ENCODE data around the gene ACOXL.

Gene ACOXL

DNA sequence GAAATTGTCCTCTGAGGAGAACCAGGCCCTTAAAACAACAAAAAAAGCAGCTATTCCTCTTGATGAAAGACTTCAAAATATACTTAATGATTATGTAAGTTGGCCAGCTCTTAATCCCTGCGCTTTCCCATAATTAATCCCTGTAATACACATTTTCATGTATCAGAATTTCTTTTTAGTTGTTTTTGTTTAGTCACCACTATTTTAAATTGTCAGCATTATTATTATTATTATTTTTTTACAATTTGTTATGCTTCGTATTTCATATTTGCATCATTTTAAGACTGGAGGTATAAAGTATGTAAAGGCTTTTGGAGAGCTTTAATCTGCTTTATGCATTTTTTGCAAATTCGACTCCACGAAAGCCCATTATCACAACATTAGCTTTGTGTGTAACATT lies 152.9 kb downstream of the ACOXL start:
- Mint-ChIP-seq H3K27me3 (peaks cover 13% of the 10 kb centered on the region), H3K9me3 (peaks cover 4% of the 10 kb centered on the region), H3K4me1 (no peaks in the 10 kb centered on the region), H3K4me3 (no peak overlapping the region), H3K36me3 (peaks cover 5% of the 10 kb centered on the region), H3K27ac (no peak overlapping the region)
- no peak for ATAC-seq

DNA sequence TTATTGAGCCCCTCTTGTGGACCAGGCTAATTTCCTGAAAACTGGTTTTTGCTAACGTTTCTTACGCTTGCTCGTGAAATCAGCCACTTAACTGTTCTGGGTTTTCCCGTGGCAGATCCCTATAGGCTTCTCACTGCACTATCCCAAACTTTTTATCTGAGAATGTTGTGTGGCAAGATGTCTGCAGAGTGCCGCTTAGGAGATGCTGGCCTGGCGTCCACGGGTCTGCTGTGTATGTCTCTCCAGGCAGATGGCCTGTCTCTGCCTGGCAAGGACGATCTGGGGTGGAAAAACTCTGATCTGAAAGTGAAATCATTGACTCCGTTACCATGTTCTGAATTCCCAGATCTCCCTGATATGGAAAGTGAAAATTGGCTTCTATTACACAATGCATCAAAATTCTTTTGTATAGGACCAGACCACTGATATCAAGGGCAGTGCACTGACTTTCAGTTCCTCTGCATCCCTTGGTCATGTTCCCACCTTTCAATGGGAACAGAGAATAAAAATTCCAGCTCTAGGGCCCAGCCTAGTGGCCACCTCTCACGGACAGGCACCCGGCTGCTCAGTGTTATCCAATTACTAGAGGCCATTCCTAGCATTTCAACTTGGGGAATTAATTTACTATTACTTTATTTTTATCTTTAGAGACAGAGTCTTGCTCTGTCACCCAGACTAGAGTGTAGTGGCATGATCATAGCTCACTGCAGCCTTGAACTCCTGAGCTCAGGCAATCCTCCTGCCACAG lies 154.6 kb downstream of the ACOXL start:
- Mint-ChIP-seq H3K9me3 (no peaks in the 10 kb centered on the region), H3K27ac (no peak overlapping the region), H3K4me3 (no peak overlapping the region), H3K36me3 (no peaks in the 10 kb centered on the region), H3K4me1 (no peaks in the 10 kb centered on the region), H3K27me3 (peaks cover 20% of the 10 kb centered on the region)
- no peak for ATAC-seq

DNA sequence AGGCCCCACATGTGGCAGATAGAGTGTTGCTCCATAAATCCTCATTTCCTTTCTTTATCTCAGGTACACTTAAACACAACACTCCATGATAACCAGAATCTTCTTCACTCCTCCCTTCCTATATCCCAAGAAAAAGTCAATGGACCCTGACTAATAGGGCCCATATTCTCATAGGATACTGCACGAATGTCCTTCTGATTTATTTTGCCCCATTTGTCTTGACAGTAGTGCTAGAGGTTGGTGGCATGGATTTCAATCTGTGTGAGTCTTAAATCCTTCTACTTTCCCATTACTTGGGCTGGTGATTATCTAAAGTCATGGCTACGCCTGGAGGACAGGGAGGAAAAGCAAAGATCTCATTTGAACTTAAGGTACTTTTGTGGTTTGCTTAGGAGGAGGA lies 156.0 kb downstream of the ACOXL start:
- Mint-ChIP-seq H3K27me3 (peaks cover 21% of the 10 kb centered on the region), H3K4me1 (no peaks in the 10 kb centered on the region), H3K27ac (no peak overlapping the region), H3K36me3 (no peaks in the 10 kb centered on the region), H3K9me3 (no peaks in the 10 kb centered on the region), H3K4me3 (no peak overlapping the region)
- no peak for ATAC-seq

DNA sequence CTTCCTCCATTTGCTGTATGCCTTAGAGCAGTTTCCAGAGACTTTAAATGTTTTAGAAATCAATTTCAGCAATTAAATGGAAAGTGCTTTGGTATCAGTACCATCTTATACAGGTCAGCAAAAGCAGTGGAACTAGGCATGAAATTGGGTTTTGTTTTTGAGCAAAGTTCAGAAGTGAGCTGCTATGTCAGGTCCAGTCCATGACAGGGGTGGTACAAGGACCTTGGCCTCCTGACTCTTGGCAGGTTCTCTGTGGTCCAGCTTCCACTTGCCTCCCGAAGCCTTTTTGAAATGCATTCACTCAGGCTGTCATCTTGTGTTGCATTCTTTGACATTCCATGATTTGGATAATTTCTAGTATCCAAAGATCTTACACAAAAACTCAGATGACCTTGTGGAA lies 159.3 kb downstream of the ACOXL start:
- no peak for ATAC-seq
- Mint-ChIP-seq H3K4me3 (no peak overlapping the region), H3K4me1 (no peaks in the 10 kb centered on the region), H3K27ac (no peak overlapping the region), H3K9me3 (peaks cover 3% of the 10 kb centered on the region), H3K36me3 (no peaks in the 10 kb centered on the region), H3K27me3 (peaks cover 49% of the 10 kb centered on the region)

DNA sequence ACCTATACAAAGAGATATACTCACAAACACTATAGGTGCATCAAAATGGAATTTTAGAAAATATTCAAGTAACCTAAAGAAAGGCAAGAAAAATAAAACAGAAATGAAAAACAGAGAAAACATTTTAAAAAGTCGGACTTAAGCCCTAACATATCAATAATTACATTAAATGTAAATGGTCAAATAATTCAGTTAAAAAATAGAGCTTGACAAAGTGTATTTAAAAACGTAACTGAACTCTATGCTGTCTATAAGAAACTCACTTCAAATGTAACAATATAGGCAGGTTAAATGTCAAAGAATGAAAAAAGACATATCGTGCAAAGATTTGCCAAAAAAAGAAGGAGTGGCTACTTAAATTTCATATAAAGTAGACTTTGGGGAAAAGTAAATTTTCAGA lies 163.9 kb downstream of the ACOXL start:
- Mint-ChIP-seq H3K4me1 (no peaks in the 10 kb centered on the region), H3K36me3 (no peaks in the 10 kb centered on the region), H3K27ac (no peak overlapping the region)

DNA sequence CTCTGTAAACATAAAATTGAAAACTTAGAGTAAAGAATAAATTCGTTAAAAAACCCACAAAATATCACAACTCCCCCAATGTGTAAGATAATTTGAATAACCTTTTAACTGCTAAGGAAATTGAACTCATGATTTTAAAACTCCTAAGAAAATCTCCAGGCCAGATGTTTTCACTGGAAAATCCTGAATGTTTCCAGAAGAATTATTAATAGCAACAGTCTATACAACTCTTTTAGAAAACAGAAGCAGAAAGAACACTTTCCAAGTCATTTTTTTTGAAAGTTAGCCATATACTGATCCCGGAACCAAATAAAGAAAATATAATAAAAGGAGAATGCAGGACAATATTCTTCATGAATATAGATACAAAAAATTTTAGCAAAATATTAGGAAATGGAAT lies 165.6 kb downstream of the ACOXL start:
- peaks cover 46% of the 10 kb centered on the region for H3K27me3 Mint-ChIP-seq
- ATAC-seq: no peak
- no peaks in the 10 kb centered on the region for H3K36me3 Mint-ChIP-seq
- peaks cover 3% of the 10 kb centered on the region for H3K9me3 Mint-ChIP-seq
- H3K4me3 Mint-ChIP-seq: no peak overlapping the region
- H3K4me1 Mint-ChIP-seq: no peaks in the 10 kb centered on the region
- no peak overlapping the region for H3K27ac Mint-ChIP-seq

More for the DNA sequence above, 163.9 kb downstream of the ACOXL start:
- H3K4me3 Mint-ChIP-seq: no peak overlapping the region
- peaks cover 35% of the 10 kb centered on the region for H3K27me3 Mint-ChIP-seq
- peaks cover 3% of the 10 kb centered on the region for H3K9me3 Mint-ChIP-seq
- no peak for ATAC-seq

DNA sequence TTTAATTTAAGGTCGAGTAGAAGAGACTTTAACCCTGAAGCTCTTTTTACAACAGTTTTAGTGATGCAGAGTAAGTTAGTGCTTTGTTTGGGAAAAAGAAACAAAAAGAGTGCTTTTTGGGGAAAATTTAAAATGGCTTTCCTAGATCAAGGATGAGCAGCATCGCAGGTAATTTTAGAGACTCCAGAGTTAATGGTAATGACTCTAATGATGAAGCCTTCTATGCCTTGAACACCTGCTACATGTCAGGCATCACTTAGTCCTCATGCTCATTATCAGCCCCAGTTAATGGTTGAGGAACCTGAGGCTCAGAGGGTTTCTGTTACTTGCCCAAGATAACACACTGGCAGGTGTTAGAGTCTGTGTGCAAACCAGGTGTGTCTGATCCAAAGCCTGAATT lies 167.8 kb downstream of the ACOXL start:
- Mint-ChIP-seq H3K27ac (no peak overlapping the region), H3K36me3 (no peaks in the 10 kb centered on the region), H3K4me1 (no peaks in the 10 kb centered on the region), H3K27me3 (peaks cover 50% of the 10 kb centered on the region), H3K4me3 (no peak overlapping the region), H3K9me3 (peaks cover 6% of the 10 kb centered on the region)
- no peak for ATAC-seq

DNA sequence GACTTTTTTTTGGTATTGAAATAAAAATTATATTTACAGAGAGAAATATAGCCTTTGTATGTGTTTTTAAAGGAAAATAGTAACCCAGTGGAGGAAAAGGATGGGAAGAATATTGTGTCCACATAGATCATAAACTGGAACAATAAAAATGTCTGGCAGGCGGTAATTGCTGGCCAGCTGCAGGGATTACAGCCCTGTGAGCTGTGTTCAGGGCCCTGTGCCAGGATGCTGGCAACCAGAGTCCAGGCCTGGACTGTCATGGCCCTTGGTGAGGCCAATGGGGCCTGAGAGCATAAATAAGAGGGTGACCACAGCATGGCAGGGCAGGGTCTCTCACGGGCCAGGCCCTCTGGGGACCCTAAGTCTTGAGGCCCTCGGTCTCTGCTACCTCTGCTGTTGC lies 171.2 kb downstream of the ACOXL start:
- H3K36me3 Mint-ChIP-seq: no peaks in the 10 kb centered on the region
- peaks cover 3% of the 10 kb centered on the region for H3K9me3 Mint-ChIP-seq
- no peak overlapping the region for H3K27ac Mint-ChIP-seq
- H3K4me3 Mint-ChIP-seq: no peak overlapping the region
- no peak for ATAC-seq
- no peaks in the 10 kb centered on the region for H3K4me1 Mint-ChIP-seq
- H3K27me3 Mint-ChIP-seq: peaks cover 38% of the 10 kb centered on the region

DNA sequence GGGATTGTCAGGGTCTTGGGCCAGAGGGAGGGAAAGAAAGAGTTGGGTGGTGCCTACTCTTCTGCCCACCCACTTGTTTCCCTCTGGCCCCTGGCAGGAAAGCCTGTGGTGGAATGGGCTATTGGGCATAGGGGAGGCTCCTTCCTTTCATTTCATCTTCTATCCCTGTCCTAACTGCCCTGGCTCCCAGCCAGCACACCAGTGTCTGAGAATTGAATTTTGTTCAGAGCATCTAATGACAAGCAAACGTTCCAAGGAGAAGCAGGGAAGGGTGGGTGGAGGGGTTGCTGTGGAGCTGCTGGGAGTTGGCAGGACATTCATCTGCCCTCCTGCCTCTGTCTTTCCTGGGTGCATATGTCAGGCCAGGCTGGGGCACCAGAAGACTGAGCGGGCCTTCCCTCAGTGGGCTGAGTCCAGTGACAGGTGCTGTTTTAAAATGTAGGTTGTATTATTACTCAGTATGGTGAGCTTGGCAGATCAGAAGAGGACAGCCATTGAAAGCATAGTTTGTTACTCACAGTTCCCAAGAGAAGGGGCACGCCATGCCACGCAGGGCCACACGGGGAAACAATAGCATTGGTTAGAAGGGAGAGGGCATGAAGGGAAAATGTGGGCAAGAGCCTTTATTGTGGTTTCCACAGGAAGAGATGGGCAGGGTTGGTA lies 171.9 kb downstream of the ACOXL start:
- no peak overlapping the region for H3K4me3 Mint-ChIP-seq
- peaks cover 3% of the 10 kb centered on the region for H3K9me3 Mint-ChIP-seq
- no peak for ATAC-seq
- H3K4me1 Mint-ChIP-seq: no peaks in the 10 kb centered on the region
- no peaks in the 10 kb centered on the region for H3K36me3 Mint-ChIP-seq
- H3K27ac Mint-ChIP-seq: no peak overlapping the region
- H3K27me3 Mint-ChIP-seq: peaks cover 38% of the 10 kb centered on the region

DNA sequence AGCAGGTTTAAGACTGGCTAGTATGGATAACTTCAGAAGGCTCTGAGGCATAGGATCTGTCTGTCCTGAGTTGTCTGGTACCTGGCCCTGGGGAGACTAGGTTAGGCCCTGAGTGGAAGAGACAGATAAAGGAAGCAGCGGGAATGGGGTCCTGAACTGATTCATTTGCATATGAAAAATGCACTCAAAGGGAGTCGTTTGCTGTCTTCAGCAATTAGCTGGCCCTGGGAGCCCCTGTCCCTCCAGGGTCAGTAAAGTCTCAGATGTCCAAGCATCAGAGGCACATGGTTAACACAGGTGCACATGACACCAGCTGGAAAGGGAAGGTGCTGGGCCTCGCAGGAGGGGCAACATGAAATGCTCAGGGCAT lies 172.4 kb downstream of the ACOXL start:
- no peaks in the 10 kb centered on the region for H3K4me1 Mint-ChIP-seq
- ATAC-seq: no peak
- H3K9me3 Mint-ChIP-seq: peaks cover 3% of the 10 kb centered on the region
- no peak overlapping the region for H3K27ac Mint-ChIP-seq
- H3K36me3 Mint-ChIP-seq: no peaks in the 10 kb centered on the region
- H3K4me3 Mint-ChIP-seq: no peak overlapping the region
- H3K27me3 Mint-ChIP-seq: peaks cover 38% of the 10 kb centered on the region

DNA sequence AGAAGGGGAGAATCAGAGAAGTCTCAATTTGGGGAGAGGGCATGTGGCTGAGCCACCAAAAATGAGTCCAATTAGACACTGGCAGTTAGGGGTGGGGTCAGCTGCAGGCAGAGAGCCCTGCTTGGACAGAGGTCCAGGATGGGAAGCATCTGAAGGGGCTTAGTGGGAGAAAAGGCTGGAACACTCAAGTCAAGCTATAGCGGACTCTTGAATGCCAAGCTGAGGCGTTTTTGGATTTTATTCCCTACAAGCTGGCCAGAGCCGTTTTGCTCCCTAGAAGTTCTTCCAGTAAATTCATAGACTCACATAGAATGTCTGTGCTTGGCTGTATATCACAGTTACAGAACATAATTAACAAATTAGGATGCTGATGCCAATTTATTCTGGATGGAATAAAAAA lies 172.8 kb downstream of the ACOXL start:
- Mint-ChIP-seq H3K9me3 (peaks cover 3% of the 10 kb centered on the region), H3K4me1 (peaks cover 3% of the 10 kb centered on the region), H3K27me3 (peaks cover 38% of the 10 kb centered on the region), H3K4me3 (no peak overlapping the region), H3K36me3 (no peaks in the 10 kb centered on the region), H3K27ac (no peak overlapping the region)
- ATAC-seq: no peak

DNA sequence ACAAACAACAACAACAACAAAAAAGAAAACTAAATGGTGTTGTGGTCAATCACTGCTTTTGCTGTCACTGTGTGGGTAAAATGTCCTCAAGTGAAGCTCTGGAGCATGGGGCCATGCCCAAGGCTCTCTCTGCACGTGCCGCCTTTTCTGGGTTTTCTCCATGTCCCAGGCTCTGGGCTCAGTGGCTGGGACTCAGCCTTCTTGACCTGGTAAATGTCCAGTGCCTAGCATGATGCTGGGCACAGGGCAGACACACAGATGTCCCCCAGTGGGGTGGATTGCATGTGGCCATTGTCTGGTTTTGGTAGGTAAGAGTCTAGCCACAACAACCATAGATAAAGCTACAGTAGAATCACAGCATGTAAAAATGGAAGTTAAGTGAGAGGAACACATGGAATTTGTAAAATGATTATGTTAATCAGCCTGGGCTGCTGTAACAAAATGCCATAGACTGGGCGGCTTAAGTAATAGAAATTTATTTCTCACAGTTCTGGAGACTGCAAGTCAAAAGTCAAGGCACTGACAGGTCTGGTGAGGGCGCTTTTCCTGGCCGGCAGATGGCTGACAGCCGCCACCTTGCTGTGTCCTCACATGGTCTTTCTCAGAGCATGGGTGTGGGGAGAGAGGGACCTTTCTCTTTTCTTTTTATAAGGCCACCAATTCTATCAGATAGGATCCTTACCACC lies 174.4 kb downstream of the ACOXL start:
- peaks cover 34% of the 10 kb centered on the region for H3K27me3 Mint-ChIP-seq
- peaks cover 10% of the 10 kb centered on the region for H3K9me3 Mint-ChIP-seq
- no peak overlapping the region for H3K27ac Mint-ChIP-seq
- no peaks in the 10 kb centered on the region for H3K36me3 Mint-ChIP-seq
- H3K4me1 Mint-ChIP-seq: peaks cover 5% of the 10 kb centered on the region
- ATAC-seq: no peak
- no peak overlapping the region for H3K4me3 Mint-ChIP-seq

DNA sequence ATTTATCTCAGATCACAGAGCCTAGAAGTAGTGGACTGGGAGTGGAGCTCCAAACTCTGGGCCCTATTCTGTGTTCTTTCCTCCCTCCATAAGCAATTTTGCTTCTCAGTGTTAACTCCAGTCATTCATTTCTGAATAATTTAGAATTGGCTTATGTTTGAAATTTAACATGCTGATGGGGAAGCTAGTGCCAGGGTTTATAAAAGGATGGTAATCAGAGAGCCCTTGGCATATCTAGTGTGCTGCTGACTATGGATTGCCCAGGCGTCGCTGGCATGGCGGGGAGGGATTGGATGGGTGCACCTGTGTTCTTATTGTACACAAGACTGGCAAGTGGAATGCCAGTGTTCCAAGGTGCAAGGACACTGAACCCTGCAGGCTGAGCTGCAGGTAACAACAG lies 177.1 kb downstream of the ACOXL start:
- Mint-ChIP-seq H3K9me3 (peaks cover 12% of the 10 kb centered on the region), H3K4me1 (peaks cover 5% of the 10 kb centered on the region), H3K27me3 (peaks cover 16% of the 10 kb centered on the region), H3K27ac (no peak overlapping the region), H3K36me3 (no peaks in the 10 kb centered on the region), H3K4me3 (no peak overlapping the region)
- ATAC-seq: no peak

DNA sequence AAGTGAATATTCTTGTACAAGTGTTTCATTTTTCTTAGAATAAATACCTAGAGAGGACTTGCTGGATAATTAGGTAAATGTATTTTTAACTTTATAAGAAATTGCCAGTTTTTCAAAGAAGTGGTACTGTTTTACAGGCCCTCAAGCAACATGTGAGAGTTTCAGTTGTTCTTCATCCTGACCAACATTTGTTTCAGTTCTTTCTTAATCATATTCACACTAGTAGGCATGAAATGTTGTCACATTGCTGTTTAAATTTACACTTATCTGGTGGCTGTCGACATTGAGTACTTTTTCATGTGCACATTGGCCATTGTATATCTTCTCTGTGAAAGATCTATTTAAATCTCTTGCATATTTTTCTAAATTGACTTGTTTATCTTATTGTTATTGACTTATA lies 178.1 kb downstream of the ACOXL start:
- H3K9me3 Mint-ChIP-seq: peaks cover 11% of the 10 kb centered on the region
- peaks cover 5% of the 10 kb centered on the region for H3K4me1 Mint-ChIP-seq
- no peaks in the 10 kb centered on the region for H3K36me3 Mint-ChIP-seq
- H3K27ac Mint-ChIP-seq: no peak overlapping the region
- ATAC-seq: peak; percentile 50
- peaks cover 9% of the 10 kb centered on the region for H3K27me3 Mint-ChIP-seq
- H3K4me3 Mint-ChIP-seq: no peak overlapping the region

DNA sequence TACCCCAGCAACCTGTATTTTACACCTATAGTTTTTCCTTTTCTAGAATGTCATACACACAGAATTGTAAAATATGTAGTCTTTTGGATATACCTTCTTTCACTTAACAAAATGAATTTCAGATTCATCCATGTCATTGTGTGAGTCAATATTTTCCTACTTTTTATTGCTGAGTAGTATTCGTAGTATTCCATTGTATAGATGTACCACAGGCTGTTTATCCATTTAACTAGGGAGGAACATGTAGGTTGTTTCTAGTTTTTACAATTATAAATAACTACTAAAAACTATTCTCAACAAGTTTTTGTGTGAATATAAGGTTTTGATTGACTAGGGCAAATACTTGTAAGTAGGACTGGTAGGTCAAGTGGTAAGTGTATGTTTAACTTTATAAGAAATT lies 187.4 kb downstream of the ACOXL start:
- Mint-ChIP-seq H3K4me1 (no peaks in the 10 kb centered on the region), H3K27ac (no peak overlapping the region), H3K27me3 (peaks cover 20% of the 10 kb centered on the region), H3K9me3 (no peaks in the 10 kb centered on the region), H3K4me3 (no peak overlapping the region), H3K36me3 (no peaks in the 10 kb centered on the region)
- ATAC-seq: no peak

DNA sequence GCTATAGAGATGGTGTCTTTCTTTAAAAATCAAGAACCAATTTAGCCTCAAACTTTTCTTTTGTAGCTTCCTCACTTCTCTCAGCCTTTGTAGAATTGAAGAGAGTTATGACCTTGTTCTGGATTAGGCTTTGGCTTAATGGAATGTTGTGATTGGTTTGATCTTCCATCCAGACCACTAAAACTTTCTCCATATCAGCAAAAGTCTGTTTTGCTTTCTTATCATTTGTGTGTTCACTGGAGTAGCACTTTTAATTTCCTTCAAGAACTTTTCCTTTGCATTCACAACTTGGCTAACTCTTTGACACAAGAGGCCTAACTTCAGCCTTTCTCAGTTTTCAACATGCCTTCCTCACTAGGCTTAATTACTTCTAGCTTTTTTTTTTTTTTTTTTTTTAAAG lies 193.1 kb downstream of the ACOXL start:
- no peak for ATAC-seq
- H3K36me3 Mint-ChIP-seq: peaks cover 10% of the 10 kb centered on the region
- no peaks in the 10 kb centered on the region for H3K4me1 Mint-ChIP-seq
- H3K4me3 Mint-ChIP-seq: no peak overlapping the region
- H3K27me3 Mint-ChIP-seq: peaks cover 11% of the 10 kb centered on the region
- no peak overlapping the region for H3K27ac Mint-ChIP-seq
- peaks cover 11% of the 10 kb centered on the region for H3K9me3 Mint-ChIP-seq
